GM12864 (cell line): ENCODE measurements around the gene GNA12.

Experiments used
- DNase-seq: peaks from one replicate; pipeline ENCODE4 v3.0.0-alpha.2; 2011; ENCODE audit warnings: low read depth
- H3K4me3 ChIP-seq: 2 replicates; pipeline ENCODE4 v1.5.1; 2011; ENCODE audit warnings: mild to moderate bottlenecking, low read depth, low read length, control low read depth
- TF ChIP-seq, protein P1 (sequence below): IDR thresholded peaks from 2 replicates; pipeline ENCODE4 v1.5.1; 2011; ENCODE audit warnings: low read depth, mild to moderate bottlenecking, moderate library complexity, low read length, control low read depth, inconsistent platforms; ENCODE audit errors: missing control alignments

The GNA12 gene

DNA sequence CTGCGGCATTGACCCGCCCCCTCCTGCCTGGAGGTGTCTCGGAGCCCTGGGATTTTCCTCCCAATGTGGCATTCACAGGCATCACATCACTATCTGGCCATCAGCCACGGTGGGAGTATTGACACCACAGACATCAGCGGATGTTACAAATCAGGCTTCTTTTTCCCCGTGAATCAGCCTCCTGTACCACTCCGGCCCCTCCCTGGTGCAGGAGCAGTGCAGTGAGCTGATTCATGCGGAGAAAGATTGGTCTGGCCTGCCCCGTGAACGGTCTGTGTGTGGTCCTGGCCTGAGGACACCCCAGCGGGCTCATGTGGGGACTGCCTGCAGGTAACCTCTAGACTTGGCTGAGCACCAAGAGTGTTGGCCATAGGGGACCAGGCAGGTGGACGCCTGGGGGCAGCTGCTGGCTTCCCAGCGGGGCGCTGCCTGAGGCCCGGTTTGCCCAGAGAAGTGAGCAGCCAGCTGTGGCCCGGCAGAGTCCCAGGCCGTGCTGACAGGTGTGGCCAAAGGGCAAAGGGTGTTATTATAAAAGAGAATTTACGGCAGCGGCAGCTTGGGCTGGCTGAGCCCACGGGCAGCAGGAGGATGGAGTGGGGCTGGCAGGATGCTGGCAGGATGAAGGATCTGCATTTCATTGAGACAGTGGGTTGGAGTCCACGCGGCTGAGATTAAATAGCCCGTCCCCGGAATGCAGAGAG lies 32.1 kb upstream of the GNA12 start:
- TF ChIP-seq, protein P1, sequence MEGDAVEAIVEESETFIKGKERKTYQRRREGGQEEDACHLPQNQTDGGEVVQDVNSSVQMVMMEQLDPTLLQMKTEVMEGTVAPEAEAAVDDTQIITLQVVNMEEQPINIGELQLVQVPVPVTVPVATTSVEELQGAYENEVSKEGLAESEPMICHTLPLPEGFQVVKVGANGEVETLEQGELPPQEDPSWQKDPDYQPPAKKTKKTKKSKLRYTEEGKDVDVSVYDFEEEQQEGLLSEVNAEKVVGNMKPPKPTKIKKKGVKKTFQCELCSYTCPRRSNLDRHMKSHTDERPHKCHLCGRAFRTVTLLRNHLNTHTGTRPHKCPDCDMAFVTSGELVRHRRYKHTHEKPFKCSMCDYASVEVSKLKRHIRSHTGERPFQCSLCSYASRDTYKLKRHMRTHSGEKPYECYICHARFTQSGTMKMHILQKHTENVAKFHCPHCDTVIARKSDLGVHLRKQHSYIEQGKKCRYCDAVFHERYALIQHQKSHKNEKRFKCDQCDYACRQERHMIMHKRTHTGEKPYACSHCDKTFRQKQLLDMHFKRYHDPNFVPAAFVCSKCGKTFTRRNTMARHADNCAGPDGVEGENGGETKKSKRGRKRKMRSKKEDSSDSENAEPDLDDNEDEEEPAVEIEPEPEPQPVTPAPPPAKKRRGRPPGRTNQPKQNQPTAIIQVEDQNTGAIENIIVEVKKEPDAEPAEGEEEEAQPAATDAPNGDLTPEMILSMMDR: no peak
- H3K4me3 ChIP-seq: no peak overlapping the region
- DNase-seq: no peak

DNA sequence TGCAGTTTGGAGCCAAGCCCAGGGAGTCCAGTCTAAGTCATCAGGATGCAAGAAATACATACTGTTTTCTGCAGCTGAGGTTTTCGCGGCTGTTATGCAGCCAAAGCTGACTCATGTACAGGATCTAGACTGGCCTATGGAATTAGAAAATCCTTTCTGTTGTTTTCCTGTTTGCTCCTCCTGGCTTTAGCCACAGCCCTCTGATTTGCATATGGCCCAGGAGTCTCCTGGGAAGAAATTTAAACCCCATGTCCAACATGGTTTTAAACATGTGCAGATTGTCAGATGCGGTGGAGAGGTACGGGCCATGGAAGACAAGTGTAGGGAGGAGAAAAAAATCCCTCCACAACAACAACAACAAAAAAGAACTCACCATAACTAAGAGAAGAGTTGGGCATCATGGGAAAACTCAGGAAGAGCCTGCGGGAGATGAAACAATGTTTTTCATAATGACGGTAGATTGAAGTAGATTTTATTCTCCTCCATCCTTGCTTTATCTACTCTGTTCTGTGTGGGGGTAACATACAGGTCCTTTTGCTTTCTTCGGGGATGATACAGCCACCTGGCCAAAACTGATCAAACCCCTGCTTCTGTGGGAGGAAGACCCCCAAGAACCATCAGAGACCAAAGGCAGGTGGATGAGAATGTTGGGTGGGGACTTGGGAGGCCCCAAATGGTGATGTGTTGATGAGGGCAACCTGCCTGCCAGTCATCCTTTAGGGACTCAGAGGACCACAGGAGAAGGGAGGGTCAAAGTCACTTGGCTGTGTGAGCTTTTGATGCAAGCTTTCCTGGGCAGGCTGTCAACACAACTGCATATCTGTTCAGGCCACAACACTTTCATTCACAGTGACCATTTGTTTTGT lies 29.8 kb upstream of the GNA12 start:
- TF ChIP-seq, protein P1: no peak
- H3K4me3 ChIP-seq: no peak overlapping the region
- no peak for DNase-seq

DNA sequence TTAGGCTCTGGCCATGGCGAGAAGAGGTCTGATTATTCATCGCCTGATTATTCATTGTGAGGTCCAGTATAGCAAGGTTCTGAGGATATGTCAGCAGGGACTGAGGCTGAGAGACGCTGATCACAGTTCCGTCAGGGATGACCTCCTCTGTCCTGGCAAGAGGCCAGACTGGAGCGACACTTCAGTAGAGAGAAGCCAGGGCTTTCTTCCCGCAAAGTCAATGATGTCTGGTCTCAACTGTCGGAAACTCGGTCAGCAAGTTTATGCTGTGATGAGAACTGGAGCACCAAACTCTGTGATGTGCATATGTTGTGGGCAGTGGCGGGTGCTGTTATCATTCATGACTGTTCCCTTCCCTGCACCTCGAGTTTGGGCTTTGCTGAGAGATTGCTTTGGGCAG lies 29.0 kb upstream of the GNA12 start:
- TF ChIP-seq, protein P1: no peak
- no peak for DNase-seq

DNA sequence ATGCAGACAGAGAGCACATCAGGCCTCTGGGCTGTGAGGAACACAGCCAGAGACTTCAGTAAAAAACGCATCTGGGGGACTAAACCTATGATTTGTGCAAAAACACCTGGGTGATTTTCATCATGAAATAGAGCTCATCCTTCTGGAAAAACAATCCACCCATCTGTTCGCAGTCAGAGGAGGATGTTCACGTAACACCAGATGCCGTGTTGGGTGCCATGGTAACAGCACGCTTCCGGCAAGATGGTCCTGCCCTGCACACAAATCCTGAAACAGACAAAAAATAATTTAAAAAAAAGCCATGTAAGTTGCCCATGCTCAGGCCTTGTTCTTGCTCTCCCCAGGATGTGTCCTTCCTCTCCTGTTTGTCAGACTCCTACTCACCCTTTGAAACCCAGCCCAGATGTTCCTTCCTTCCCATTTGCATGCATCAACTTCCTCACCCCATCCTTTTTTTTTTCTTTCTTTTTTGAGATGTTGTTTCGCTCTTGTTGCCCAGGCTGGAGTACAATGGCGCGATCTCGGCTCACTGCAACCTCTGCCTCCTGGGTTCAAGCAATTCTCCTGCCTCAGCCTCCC lies 28.3 kb upstream of the GNA12 start:
- DNase-seq: no peak
- TF ChIP-seq, protein P1: no peak

More for the DNA sequence above, 29.0 kb upstream of the GNA12 start:
- no peak overlapping the region for H3K4me3 ChIP-seq

DNA sequence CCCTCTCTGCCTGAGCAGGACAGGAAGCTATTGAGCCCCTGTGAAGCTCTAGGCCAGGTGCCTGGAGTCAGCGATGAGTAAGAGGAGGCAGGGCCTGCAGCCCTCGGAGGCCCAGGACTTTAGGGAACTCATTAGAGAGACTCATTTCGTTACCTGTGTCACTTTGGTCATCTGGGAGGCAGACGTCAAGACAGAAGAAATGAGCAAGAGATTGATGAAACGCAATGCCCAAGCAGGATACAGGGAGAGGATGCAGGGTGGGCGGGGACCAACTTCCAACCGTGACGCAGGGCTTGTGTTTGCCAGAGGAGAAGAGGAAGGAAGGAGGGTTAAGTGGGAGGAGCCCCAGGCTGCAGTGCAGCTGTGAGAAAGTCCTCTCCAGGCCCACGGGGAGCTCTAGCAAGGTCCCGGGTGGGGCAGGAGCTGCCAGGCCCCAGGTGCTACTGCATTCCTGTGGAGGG lies 26.4 kb upstream of the GNA12 start:
- H3K4me3 ChIP-seq: no peak overlapping the region
- TF ChIP-seq, protein P1: no peak
- no peak for DNase-seq

More for the DNA sequence above, 28.3 kb upstream of the GNA12 start:
- no peak overlapping the region for H3K4me3 ChIP-seq

DNA sequence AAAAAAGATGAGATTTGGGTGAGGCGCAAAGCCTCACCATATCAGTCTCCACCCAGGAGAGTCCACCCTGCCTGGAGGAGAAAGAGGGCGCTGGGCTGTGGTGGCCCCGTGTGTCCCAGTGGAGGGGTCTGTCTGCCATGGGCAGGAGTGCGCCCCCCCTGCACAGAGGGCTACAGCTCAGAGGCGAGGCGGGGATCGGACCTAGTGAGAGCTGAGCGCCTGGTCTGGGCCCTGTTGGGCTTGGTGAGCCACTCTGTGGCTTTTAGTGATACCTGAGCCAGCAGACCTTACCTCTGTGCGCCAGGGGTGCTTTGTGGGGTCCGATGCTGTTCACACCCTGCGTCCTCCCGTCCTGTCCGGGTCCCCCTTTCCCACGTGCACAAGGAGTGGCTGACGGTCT lies 25.9 kb upstream of the GNA12 start:
- TF ChIP-seq, protein P1: no peak
- no peak overlapping the region for H3K4me3 ChIP-seq

More for the DNA sequence above, 25.9 kb upstream of the GNA12 start:
- no peak for DNase-seq
